A549 (cell line): ENCODE measurements around the gene ALDH1B1. TPM values are rescaled to one million over a fixed set of nuclear protein-coding genes. Genes with fewer than 3 reads are reported as not detected.
A peak's percentile ranks its signal among the peaks of the same experiment; 100 is the strongest.

ENCODE experiments used
- ATAC-seq, 2 experiments: fragments of 200-7000 bp in 1 of 2; fragments of >200 bp in 1 of 2; cut with Nextera tagmentation in 1 of 2; cut with Tn5 transposase in 1 of 2; 3 replicates each; pipeline versions ENCODE4 v1.8.0 to v1.9.1; 2018 to 2020; ENCODE audit warnings: mild to moderate bottlenecking in 1 of 2, moderate library complexity in 1 of 2
- CTCF ChIA-PET: fragments of 300-600 bp; sonication (Branson Sonifier 250); formaldehyde crosslinking; extraction: SDS; loops from one replicate; lab custom pipeline; 2021; ENCODE audit warnings: antibody characterized with exemption, inconsistent platforms; lab: Yijun Ruan, JAX
- POLR2A ChIA-PET: fragments of 350-600 bp; formaldehyde crosslinking; extraction: SDS; loops from one replicate; lab custom pipeline; 2021; ENCODE audit warnings: antibody characterized with exemption, inconsistent platforms; lab: Yijun Ruan, JAX
- DNase-seq, 2 experiments: peaks; one replicate each; pipeline versions ENCODE4 v3.0.0 to v3.0.0-alpha.2; 2011 to 2016; ENCODE audit warnings: low read depth in 1 of 2, low spot score in 1 of 2
- FAIRE-seq: peaks from 2 replicates; lab custom pipeline; 2011; peaks lifted over from hg19 to GRCh38; lab: Jason Lieb, UNC
- H3K27ac ChIP-seq, 2 experiments: fragments of >200 bp; sonication (Bioruptor Twin); formaldehyde crosslinking; 3 replicates each; pipeline ENCODE4 v1.5.1; 2016 to 2017
- H3K4me1 ChIP-seq: fragments of >200 bp; sonication (Bioruptor Twin); formaldehyde crosslinking; 3 replicates; pipeline ENCODE4 v1.6.1; 2016
- H3K4me2 ChIP-seq: fragments of >200 bp; sonication (Bioruptor Twin); formaldehyde crosslinking; 3 replicates; pipeline ENCODE4 v1.6.1; 2016
- H3K4me3 ChIP-seq: fragments of >200 bp; sonication (Bioruptor Twin); formaldehyde crosslinking; 3 replicates; pipeline ENCODE4 v1.5.1; 2016
- H3K9me3 ChIP-seq: fragments of >200 bp; sonication (Bioruptor Twin); formaldehyde crosslinking; 3 replicates; pipeline ENCODE4 v1.6.1; 2016
- CEBPB ChIP-seq, 2 experiments: fragments of >200 bp in 1 of 2; sonication (Bioruptor Twin) in 1 of 2; formaldehyde crosslinking in 1 of 2; IDR thresholded peaks; 2 replicates each; pipeline ENCODE4 v1.6.1; 2012 to 2016
- EHF ChIP-seq: fragments of 250-450 bp; sonication (Bioruptor Pico); IDR thresholded peaks from 2 replicates; pipeline ENCODE4 v1.5.0; 2020; ENCODE audit warnings: mild to moderate bottlenecking
- EP300 ChIP-seq, 2 experiments: fragments of >200 bp; sonication (Bioruptor Twin); formaldehyde crosslinking; IDR thresholded peaks; 2 replicates in 1 of 2; 3 replicates in 1 of 2; pipeline ENCODE4 v1.6.1; 2016 to 2017
- ESRRA ChIP-seq: fragments of 150-350 bp; IDR thresholded peaks from 2 replicates; pipeline ENCODE4 v1.6.1; 2014; ENCODE audit warnings: mild to moderate bottlenecking, low read length, borderline replicate concordance
- FOSL2 ChIP-seq, 2 experiments: fragments of 450-650 bp in 1 of 2; fragments of >200 bp in 1 of 2; sonication (Bioruptor Twin) in 1 of 2; formaldehyde crosslinking; IDR thresholded peaks; 2 replicates each; pipeline versions ENCODE4 v1.5.0 to v1.6.1; 2016 to 2020; ENCODE audit warnings: mild to moderate bottlenecking in 1 of 2, moderate library complexity in 1 of 2
- HDAC2 ChIP-seq: fragments of 200-600 bp; sonication (generic); IDR thresholded peaks from 2 replicates; pipeline ENCODE4 v1.6.1; 2016
- KDM1A ChIP-seq: fragments of 200-600 bp; sonication (generic); IDR thresholded peaks from 2 replicates; pipeline ENCODE4 v1.6.1; 2016; ENCODE audit warnings: low read depth, mild to moderate bottlenecking
- MAFK ChIP-seq: fragments of 450-650 bp; IDR thresholded peaks from 2 replicates; pipeline ENCODE4 v1.6.1; 2014; ENCODE audit not compliant: partially characterized antibody
- POLR2AphosphoS2 ChIP-seq: conservative IDR thresholded peaks from 2 replicates; pipeline ENCODE4 v1.6.1; 2012; ENCODE audit warnings: low read length, improper control_type of control experiment, inconsistent platforms
- RCOR1 ChIP-seq: fragments of 150-350 bp; IDR thresholded peaks from 2 replicates; pipeline ENCODE4 v1.6.1; 2014; ENCODE audit warnings: antibody characterized with exemption, low read length, low read depth
- RFX5 ChIP-seq: fragments of 450-650 bp; IDR thresholded peaks from 2 replicates; pipeline ENCODE4 v1.7.1; 2014; ENCODE audit warnings: antibody characterized with exemption, mild to moderate bottlenecking, moderate library complexity
- SMC3 ChIP-seq: fragments of >200 bp; sonication (Bioruptor Twin); formaldehyde crosslinking; IDR thresholded peaks from 3 replicates; pipeline ENCODE4 v1.6.1; 2018; ENCODE audit warnings: inconsistent platforms
- SREBF2 ChIP-seq: fragments of 450-650 bp; IDR thresholded peaks from 2 replicates; pipeline ENCODE4 v1.6.1; 2014; ENCODE audit warnings: mild to moderate bottlenecking, moderate library complexity
- TP53 ChIP-seq: fragments of 250-450 bp; sonication (Bioruptor Pico); IDR thresholded peaks from 2 replicates; pipeline ENCODE4 v1.5.0; 2021; ENCODE audit warnings: mild to moderate bottlenecking, moderate library complexity
- ZFP36 ChIP-seq: fragments of 450-650 bp; IDR thresholded peaks from 2 replicates; pipeline ENCODE4 v1.6.1; 2014; ENCODE audit warnings: borderline replicate concordance; ENCODE audit not compliant: partially characterized antibody
- ZNF302 ChIP-seq: fragments of 250-450 bp; sonication (Bioruptor Pico); IDR thresholded peaks from 2 replicates; pipeline ENCODE4 v1.9.0; 2021; ENCODE audit warnings: inconsistent platforms, mild to moderate bottlenecking, moderate library complexity
- whole genome bisulfite sequencing: methylation state at CpG from one replicate; pipeline ENCODE4 v1.1.6; 2017; ENCODE audit errors: missing lambda C conversion rate; 5-methylcytosine and 5-hydroxymethylcytosine counted together
- polyA plus RNA-seq, 4 experiments: library from polyadenylated mRNA; depleted of rRNA in 3 of 4; stranded (reverse); fragments of >200 nt; fragmentation: RNase III in 1 of 4; extraction: RNeasy Plus Mini Kit Qiagen cat#74134 plus additional on column Dnase treatment in 1 of 4; gene quantifications; 2 replicates in 3 of 4; 3 replicates in 1 of 4; pipeline ENCODE4 v1.2.3, GENCODE V29; 2011 to 2017
- TF ChIP-seq, protein P1 (sequence below): fragments of 250-450 bp; sonication (Bioruptor Pico); IDR thresholded peaks from 2 replicates; pipeline ENCODE4 v1.5.0; 2021; ENCODE audit warnings: mild to moderate bottlenecking, moderate library complexity, borderline replicate concordance
- TF ChIP-seq, protein P2 (sequence below): fragments of 250-450 bp; sonication (Bioruptor Pico); IDR thresholded peaks from 2 replicates; pipeline ENCODE4 v1.5.0; 2020; ENCODE audit warnings: low read depth, mild to moderate bottlenecking, moderate library complexity
- TF ChIP-seq, protein P3 (sequence below): IDR thresholded peaks from 2 replicates; pipeline ENCODE4 v1.6.1; 2012
- TF ChIP-seq, protein P4 (sequence below): fragments of >200 bp; sonication (Bioruptor Twin); formaldehyde crosslinking; IDR thresholded peaks from 2 replicates; pipeline ENCODE4 v1.6.1; 2016
- TF ChIP-seq, protein P5 (sequence below): IDR thresholded peaks from 2 replicates; pipeline ENCODE4 v1.6.1; 2012

Gene ALDH1B1
- polyA plus RNA-seq, 2 of the 4 experiments (the other 2 are of a cell fraction): 40.2 to 71.8 TPM

DNA sequence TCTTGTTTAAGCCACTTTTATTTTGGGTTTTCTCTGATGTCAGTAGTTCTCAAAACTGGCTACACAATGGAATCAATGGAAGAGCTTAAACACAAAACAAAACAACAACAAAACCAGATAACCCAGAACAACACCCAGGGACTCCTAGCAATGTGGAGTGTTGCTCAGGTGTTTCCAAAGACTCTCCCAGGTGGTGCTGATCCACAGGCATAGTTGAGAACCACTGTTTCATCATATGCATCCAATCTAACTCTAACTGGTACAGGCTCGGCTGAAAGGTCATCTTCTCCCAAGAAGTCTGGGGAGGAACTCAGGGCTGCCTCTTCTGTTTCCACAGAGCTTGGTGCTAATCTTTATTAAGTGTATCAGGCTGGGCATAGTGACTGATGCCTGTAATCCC lies 5.4 kb upstream of the ALDH1B1 start:
- no peak overlapping the region for H3K4me3 ChIP-seq
- ChIA-PET CTCF (interaction anchor here (1.2 kb wide), 1 partner anchor 9 kb away, joined by 4 read pairs; no protein-coding TSS in a partner anchor), POLR2A (no interaction called here)
- H3K4me1 ChIP-seq: peaks cover 9% of the 10 kb centered on the region; the same call in 1 of the 3 replicates
- FAIRE-seq (no peak), ATAC-seq (no peak), DNase-seq (no peak)
- H3K27ac ChIP-seq: no peak overlapping the region
- WGBS: 69% methylated on average over 1 of the region's 1 CpG
- no peak overlapping the region for H3K4me2 ChIP-seq
- H3K9me3 ChIP-seq: peaks cover 16% of the 10 kb centered on the region; the same call in 1 of the 3 replicates
- TF ChIP-seq SREBF2: no peak

DNA sequence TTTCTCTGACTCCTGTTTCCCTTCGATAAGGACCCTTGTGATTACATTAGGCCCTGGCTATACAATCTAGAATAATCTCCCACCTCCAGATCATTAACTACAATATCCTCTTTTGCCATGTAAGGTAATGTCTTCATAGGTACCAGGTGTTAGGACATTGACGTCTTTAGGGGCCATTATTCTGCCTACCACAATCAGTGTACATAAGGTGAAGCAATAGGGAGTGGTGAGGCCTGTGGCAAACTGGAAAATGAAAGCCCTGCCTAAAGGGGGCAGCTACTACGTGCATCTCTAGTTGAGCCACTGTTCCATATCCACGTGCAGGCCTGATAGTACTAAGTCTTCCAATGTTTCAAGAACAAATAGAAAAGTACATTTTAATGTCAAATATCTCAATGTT lies 4.8 kb upstream of the ALDH1B1 start:
- H3K4me3 ChIP-seq: no peak overlapping the region
- FAIRE-seq (no peak), ATAC-seq (no peak), DNase-seq (no peak)
- 71% methylated on average over 4 of the region's 4 CpGs for WGBS
- peaks cover 16% of the 10 kb centered on the region; the same call in 1 of the 3 replicates for H3K9me3 ChIP-seq
- no peak overlapping the region for H3K4me2 ChIP-seq
- H3K27ac ChIP-seq: no peak overlapping the region
- TF ChIP-seq FOSL2 (IDR thresholded peaks at IDR 0.05): no peak
- no peak for TF ChIP-seq FOSL2 (CRISPR knock-in tag; IDR thresholded peaks at IDR 0.05)
- peak; percentile 17 for TF ChIP-seq ZFP36
- ChIA-PET POLR2A (no interaction called here), CTCF (interaction anchor here (1.3 kb wide), 1 partner anchor 13 kb away, joined by 4 read pairs; no protein-coding TSS in a partner anchor)
- H3K4me1 ChIP-seq: peaks cover 7% of the 10 kb centered on the region; the same call in 1 of the 3 replicates

DNA sequence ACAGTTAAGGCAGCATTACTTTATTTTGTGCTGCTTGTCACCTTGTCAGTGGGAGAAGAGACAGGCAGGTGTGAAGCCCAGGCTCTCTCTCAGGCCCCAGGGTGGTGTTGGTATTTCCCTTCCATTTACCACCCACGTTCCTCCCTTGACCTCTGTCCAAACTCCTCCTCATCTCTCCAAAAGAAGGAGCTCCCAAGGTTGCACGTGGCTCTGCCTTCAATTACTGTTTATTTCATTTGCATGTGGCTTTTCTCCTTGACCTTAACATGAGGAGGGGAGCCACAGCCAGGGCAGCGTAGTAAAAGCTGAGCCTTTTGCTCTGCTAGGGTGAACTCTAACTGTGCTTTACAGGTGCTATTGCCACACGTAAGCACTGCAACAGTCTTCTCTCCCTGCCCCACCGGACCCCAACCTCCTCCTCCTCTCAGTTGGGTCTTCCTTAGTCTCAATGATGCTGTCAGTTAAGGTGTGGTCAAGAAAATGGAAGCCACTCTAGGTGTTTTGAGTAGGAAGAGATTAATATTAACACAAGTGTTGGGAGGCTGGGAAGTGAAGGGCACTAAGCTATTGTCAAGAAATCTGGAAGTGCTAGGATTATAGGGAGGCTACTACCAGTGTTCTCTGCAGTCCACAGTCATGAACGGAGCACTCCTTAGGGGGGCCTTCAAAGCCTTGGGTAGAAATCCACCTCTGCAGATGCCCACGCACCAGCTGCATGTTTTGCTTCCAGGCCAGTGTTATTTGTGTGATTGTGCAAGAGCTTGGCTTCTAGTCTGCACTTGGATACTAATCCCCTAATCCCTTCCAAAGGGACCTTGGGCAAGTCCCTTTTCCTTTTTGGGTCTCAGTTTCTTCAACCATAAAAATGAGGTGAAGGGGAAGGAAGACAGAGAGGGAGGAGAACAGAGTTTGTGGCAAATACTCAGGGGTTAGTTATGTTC lies 3.9 kb upstream of the ALDH1B1 start:
- Histone ChIP-seq H3K4me2 (no peak overlapping the region), H3K9me3 (peaks cover 16% of the 10 kb centered on the region; the same call in 1 of the 3 replicates), H3K27ac (no peak overlapping the region), H3K4me3 (no peak overlapping the region), H3K4me1 (0 out of 3 replicates have a peak, but pooled peaks cover 5% of the 10 kb centered on the region)
- ChIA-PET POLR2A (no interaction called here), CTCF (interaction anchor here (0.9 to 2.8 kb wide), 6 partner anchors 13 to 301 kb away, joined by 3 to 11 read pairs (median 4); no protein-coding TSS in a partner anchor)
- ATAC-seq (no peak), FAIRE-seq (no peak), DNase-seq (no peak)
- 54% methylated on average over 7 of the region's 7 CpGs for WGBS
- TF ChIP-seq, protein P1, sequence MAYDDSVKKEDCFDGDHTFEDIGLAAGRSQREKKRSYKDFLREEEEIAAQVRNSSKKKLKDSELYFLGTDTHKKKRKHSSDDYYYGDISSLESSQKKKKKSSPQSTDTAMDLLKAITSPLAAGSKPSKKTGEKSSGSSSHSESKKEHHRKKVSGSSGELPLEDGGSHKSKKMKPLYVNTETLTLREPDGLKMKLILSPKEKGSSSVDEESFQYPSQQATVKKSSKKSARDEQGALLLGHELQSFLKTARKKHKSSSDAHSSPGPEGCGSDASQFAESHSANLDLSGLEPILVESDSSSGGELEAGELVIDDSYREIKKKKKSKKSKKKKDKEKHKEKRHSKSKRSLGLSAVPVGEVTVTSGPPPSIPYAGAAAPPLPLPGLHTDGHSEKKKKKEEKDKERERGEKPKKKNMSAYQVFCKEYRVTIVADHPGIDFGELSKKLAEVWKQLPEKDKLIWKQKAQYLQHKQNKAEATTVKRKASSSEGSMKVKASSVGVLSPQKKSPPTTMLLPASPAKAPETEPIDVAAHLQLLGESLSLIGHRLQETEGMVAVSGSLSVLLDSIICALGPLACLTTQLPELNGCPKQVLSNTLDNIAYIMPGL (CRISPR knock-in tag): no peak
- TF ChIP-seq CEBPB (IDR thresholded peaks at IDR 0.05): peak in 1 of 2 experiments; percentile 54; a peak in 2 of 4 replicates
- TF ChIP-seq, all 56 proteins: peak for 1

DNA sequence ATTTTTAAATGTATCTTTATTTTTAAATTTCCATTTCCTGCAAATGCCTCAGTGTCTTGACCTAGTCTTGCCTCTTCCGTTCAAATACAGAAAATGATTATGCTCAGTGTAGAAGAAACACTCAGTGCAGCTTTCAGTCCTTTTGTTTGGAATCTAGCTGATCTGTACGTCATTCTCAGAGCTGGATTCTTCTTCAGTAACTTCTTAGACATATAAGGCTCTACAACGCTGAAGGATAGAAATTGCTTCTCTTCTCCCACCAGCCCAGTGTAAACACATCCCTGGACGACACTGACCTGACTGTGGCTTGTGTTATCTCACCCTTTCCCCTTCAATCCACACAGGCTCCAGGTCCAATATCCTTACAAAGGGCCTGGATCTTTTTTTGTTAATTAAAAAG lies 3.2 kb upstream of the ALDH1B1 start:
- DNase-seq: no peak
- no peak overlapping the region for H3K4me2 ChIP-seq
- no peak for FAIRE-seq

More for the DNA sequence above, 3.2 kb upstream of the ALDH1B1 start:
- POLR2A ChIA-PET: no interaction called here
- H3K4me1 ChIP-seq: peaks cover 13% of the 10 kb centered on the region; the same call in 1 of the 3 replicates
- TF ChIP-seq EHF (no peak), ZNF302 (CRISPR knock-in tag) (no peak), SMC3 (no peak), EP300 (IDR thresholded peaks at IDR 0.05) (no peak), RCOR1 (no peak), TP53 (CRISPR knock-in tag) (no peak), POLR2AphosphoS2 (no peak), HDAC2 (no peak), RFX5 (no peak), ESRRA (no peak), KDM1A (no peak), MAFK (no peak)
- TF ChIP-seq, protein P1 (CRISPR knock-in tag): no peak
- TF ChIP-seq, protein P2, sequence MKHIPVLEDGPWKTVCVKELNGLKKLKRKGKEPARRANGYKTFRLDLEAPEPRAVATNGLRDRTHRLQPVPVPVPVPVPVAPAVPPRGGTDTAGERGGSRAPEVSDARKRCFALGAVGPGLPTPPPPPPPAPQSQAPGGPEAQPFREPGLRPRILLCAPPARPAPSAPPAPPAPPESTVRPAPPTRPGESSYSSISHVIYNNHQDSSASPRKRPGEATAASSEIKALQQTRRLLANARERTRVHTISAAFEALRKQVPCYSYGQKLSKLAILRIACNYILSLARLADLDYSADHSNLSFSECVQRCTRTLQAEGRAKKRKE (CRISPR knock-in tag): no peak
- TF ChIP-seq, protein P3, sequence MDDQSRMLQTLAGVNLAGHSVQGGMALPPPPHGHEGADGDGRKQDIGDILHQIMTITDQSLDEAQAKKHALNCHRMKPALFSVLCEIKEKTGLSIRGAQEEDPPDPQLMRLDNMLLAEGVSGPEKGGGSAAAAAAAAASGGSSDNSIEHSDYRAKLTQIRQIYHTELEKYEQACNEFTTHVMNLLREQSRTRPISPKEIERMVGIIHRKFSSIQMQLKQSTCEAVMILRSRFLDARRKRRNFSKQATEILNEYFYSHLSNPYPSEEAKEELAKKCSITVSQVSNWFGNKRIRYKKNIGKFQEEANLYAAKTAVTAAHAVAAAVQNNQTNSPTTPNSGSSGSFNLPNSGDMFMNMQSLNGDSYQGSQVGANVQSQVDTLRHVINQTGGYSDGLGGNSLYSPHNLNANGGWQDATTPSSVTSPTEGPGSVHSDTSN: no peak
- TF ChIP-seq, protein P4, sequence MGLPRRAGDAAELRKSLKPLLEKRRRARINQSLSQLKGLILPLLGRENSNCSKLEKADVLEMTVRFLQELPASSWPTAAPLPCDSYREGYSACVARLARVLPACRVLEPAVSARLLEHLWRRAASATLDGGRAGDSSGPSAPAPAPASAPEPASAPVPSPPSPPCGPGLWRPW: no peak
- TF ChIP-seq, protein P5, sequence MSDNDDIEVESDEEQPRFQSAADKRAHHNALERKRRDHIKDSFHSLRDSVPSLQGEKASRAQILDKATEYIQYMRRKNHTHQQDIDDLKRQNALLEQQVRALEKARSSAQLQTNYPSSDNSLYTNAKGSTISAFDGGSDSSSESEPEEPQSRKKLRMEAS: no peak
- CTCF ChIA-PET: interaction anchor here (0.6 to 3.9 kb wide), 9 partner anchors 11 to 485 kb away, joined by 3 to 18 read pairs (median 3); no protein-coding TSS in a partner anchor
- no peak overlapping the region for H3K4me3 ChIP-seq
- no peak overlapping the region for H3K27ac ChIP-seq
- WGBS: 63% methylated on average over 4 of the region's 4 CpGs
- peaks cover 12% of the 10 kb centered on the region; the same call in 1 of the 3 replicates for H3K9me3 ChIP-seq
- no peak for ATAC-seq
